Gastroesophageal sphincter (tissue), 3 donors: ENCODE data around the gene TMEM245.

Experiments
- POLR2A ChIP-seq, 2 donors: fragments of 450-650 bp; IDR thresholded peaks; one replicate each; pipeline ENCODE4 v1.6.1; 2017; ENCODE audit warnings: antibody characterized with exemption in 2 of 2, mild to moderate bottlenecking in 2 of 2, moderate library complexity in 1 of 2
- POLR2AphosphoS5 ChIP-seq: sonication (generic); formaldehyde crosslinking; IDR thresholded peaks from one replicate; pipeline ENCODE4 v1.6.1; 2017; ENCODE audit warnings: antibody characterized with exemption
- TF ChIP-seq, protein P1 (sequence below), 4 experiments: fragments of 200-600 bp in 2 of 4; fragments of 450-650 bp in 2 of 4; sonication (generic) in 1 of 4; IDR thresholded peaks; one replicate each; pipeline ENCODE4 v1.5.1; 2017 to 2019; ENCODE audit warnings: antibody characterized with exemption in 4 of 4, mild to moderate bottlenecking in 2 of 4, moderate library complexity in 2 of 4

DNA sequence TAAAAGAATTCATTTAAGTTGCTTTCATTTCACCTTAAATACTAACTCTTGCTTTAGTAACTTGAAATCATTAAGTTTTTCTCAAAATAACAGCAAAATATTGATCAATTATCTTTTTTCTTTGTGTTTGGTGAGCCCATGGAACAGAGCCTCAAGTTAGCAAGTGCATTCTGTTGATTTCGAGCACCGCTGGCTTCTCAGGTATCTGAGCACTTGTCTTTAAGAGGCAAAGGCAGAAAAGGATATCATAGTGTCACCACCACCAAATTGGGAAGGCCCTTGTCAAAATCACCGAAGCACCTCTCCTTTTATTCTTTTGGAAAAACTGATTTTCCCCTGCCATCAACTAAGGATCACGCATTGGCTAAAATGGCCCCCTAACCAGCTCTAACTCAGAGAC, 89.3 kb downstream of the TMEM245 start:
- TF ChIP-seq, protein P1, sequence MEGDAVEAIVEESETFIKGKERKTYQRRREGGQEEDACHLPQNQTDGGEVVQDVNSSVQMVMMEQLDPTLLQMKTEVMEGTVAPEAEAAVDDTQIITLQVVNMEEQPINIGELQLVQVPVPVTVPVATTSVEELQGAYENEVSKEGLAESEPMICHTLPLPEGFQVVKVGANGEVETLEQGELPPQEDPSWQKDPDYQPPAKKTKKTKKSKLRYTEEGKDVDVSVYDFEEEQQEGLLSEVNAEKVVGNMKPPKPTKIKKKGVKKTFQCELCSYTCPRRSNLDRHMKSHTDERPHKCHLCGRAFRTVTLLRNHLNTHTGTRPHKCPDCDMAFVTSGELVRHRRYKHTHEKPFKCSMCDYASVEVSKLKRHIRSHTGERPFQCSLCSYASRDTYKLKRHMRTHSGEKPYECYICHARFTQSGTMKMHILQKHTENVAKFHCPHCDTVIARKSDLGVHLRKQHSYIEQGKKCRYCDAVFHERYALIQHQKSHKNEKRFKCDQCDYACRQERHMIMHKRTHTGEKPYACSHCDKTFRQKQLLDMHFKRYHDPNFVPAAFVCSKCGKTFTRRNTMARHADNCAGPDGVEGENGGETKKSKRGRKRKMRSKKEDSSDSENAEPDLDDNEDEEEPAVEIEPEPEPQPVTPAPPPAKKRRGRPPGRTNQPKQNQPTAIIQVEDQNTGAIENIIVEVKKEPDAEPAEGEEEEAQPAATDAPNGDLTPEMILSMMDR (IDR thresholded peaks at IDR 0.05): no peak
- TF ChIP-seq POLR2A (IDR thresholded peaks at IDR 0.05) (no peak), POLR2AphosphoS5 (no peak)
